Smooth muscle cell (in vitro differentiated cells): Measurements from ENCODE around the gene ABCA13. TPM values are rescaled to one million over a fixed set of nuclear protein-coding genes. Genes with fewer than 3 reads are reported as not detected.

Source experiments
- DNase-seq: peaks from one replicate; lab custom pipeline; 2025; ENCODE audit not compliant: unreplicated experiment; lab: John Stamatoyannopoulos, UW
- H2AFZ ChIP-seq: fragments of 200-600 bp; sonication (generic); 2 replicates; pipeline ENCODE4 v1.6.0; 2016; ENCODE audit warnings: antibody characterized with exemption, low read depth, mild to moderate bottlenecking
- H3F3A ChIP-seq: fragments of 200-600 bp; sonication (generic); 2 replicates; pipeline ENCODE4 v1.6.0; 2017; ENCODE audit warnings: antibody characterized with exemption, low read depth
- H3K27ac ChIP-seq: fragments of 200-600 bp; sonication (generic); 2 replicates; pipeline ENCODE4 v1.5.1; 2016; ENCODE audit warnings: low read depth, mild to moderate bottlenecking
- H3K27me3 ChIP-seq: fragments of 200-600 bp; sonication (generic); 2 replicates; pipeline ENCODE4 v1.6.1; 2016; ENCODE audit warnings: low read depth, mild to moderate bottlenecking
- H3K36me3 ChIP-seq: fragments of 200-600 bp; sonication (generic); 2 replicates; pipeline ENCODE4 v1.5.1; 2016; ENCODE audit warnings: low read depth
- H3K4me1 ChIP-seq: fragments of 200-600 bp; sonication (generic); 2 replicates; pipeline ENCODE4 v1.5.1; 2016; ENCODE audit warnings: low read depth
- H3K4me2 ChIP-seq: fragments of 200-600 bp; sonication (generic); 2 replicates; pipeline ENCODE4 v1.6.0; 2016; ENCODE audit warnings: mild to moderate bottlenecking
- H3K4me3 ChIP-seq: fragments of 200-600 bp; sonication (generic); 2 replicates; pipeline ENCODE4 v1.5.1; 2016; ENCODE audit warnings: mild to moderate bottlenecking
- H3K79me2 ChIP-seq: fragments of 200-600 bp; sonication (generic); 2 replicates; pipeline ENCODE4 v1.6.0; 2016; ENCODE audit warnings: low read depth, mild to moderate bottlenecking
- H3K9ac ChIP-seq: fragments of 200-600 bp; sonication (generic); 2 replicates; pipeline ENCODE4 v1.6.0; 2016; ENCODE audit warnings: low read depth
- H3K9me3 ChIP-seq: fragments of 200-600 bp; sonication (generic); replicated peaks from 2 replicates; pipeline ENCODE4 v1.5.1; 2016; ENCODE audit warnings: low read depth
- H4K20me1 ChIP-seq: fragments of 200-600 bp; sonication (generic); 2 replicates; pipeline ENCODE4 v1.6.0; 2016; ENCODE audit warnings: low read depth
- WGBS: methylation state at CpG from one replicate; pipeline ENCODE4 v1.1.7; 2016; ENCODE audit warnings: low lambda C conversion rate; 5-methylcytosine and 5-hydroxymethylcytosine counted together
- polyA plus RNA-seq: library from polyadenylated mRNA; unstranded; fragments of >200 nt; fragmentation: Nextera tagmentation; extraction: Ambion mirVana; gene quantifications from 2 replicates; pipeline ENCODE4 v1.2.1, GENCODE V29; 2016
- total RNA-seq: library from RNA; depleted of rRNA; stranded (reverse); fragments of >200 nt; gene quantifications from 2 replicates; pipeline ENCODE4 v1.2.3, GENCODE V29; 2014
- TF ChIP-seq, protein P1 (sequence below): fragments of 200-600 bp; sonication (generic); IDR thresholded peaks from 2 replicates; pipeline ENCODE4 v1.5.1; 2017; ENCODE audit warnings: borderline replicate concordance, mild to moderate bottlenecking, antibody characterized with exemption; ENCODE audit not compliant: insufficient read depth, poor library complexity, severe bottlenecking

The ABCA13 gene
- total and polyA plus RNA-seq, 2 experiments from 2014 or later: not detected

DNA sequence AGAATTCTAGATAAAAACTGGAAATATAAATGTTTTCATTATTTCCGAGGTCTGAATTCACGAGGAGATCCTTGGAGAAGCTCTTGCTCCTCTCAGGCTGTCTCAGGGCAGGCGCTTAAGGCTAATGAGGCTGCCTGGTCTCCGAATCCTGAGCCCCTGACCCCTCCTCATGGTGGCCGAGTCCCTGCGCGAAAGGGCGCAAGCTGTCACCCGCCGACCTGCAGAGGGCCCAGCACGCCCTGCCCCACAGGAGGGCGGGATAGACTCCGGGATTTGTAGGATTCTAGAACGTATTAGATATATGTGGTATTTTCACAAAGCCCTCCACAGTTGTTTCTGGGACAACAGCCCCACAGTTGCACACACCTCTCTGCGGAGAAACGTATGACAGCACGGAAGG, 284.1 kb downstream of the ABCA13 start:
- WGBS: 97% methylated on average over 17 of the region's 17 CpGs
- Histone ChIP-seq H3K79me2 (no peaks in the 10 kb centered on the region), H3K27ac (no peak overlapping the region), H3K4me3 (no peak overlapping the region), H3K4me1 (no peaks in the 10 kb centered on the region), H3F3A (no peaks in the 10 kb centered on the region), H3K27me3 (no peaks in the 10 kb centered on the region), H3K9ac (no peak overlapping the region), H3K36me3 (no peaks in the 10 kb centered on the region), H4K20me1 (no peaks in the 10 kb centered on the region), H2AFZ (no peak overlapping the region), H3K4me2 (no peak overlapping the region), H3K9me3 (no peaks in the 10 kb centered on the region)
- TF ChIP-seq, protein P1, sequence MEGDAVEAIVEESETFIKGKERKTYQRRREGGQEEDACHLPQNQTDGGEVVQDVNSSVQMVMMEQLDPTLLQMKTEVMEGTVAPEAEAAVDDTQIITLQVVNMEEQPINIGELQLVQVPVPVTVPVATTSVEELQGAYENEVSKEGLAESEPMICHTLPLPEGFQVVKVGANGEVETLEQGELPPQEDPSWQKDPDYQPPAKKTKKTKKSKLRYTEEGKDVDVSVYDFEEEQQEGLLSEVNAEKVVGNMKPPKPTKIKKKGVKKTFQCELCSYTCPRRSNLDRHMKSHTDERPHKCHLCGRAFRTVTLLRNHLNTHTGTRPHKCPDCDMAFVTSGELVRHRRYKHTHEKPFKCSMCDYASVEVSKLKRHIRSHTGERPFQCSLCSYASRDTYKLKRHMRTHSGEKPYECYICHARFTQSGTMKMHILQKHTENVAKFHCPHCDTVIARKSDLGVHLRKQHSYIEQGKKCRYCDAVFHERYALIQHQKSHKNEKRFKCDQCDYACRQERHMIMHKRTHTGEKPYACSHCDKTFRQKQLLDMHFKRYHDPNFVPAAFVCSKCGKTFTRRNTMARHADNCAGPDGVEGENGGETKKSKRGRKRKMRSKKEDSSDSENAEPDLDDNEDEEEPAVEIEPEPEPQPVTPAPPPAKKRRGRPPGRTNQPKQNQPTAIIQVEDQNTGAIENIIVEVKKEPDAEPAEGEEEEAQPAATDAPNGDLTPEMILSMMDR: no peak
- DNase-seq: no peak

DNA sequence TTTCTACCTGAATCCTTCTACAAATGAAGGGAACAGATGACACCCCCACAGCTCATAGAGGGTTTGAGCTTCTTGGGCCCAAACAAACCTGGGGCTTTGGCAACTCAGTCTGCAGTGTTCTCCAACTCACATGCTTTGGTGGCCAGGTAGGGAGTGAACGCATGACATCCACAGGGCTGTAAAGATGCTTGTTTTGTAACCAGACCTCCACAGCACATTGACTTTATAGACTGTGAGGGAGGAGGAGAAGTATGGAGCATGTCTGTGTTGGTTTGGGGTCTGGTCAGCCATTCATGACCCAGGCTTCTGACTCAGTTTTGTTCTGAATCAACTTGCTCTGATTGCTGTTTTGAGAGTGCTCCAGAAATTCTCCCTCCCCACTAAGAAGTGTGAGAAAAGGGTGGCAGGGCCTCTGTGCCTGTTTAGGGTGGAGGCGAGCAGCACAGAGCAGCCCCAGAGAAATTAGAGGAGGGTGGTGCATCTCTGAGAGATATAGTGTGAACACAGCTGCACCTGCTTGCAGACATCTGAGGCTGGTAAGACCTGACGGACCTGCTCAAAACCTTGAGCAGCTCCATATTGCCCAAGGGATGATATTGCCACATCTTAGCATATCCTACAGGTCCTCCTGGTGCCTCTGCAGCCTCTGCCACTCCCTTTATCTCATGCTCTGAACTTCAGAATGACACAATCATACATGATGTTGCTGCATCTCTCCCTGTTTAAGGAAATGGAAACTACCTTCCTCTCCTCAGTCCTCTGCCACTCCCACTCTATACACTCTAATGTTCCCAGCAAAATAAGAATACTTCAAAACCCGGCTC, 287.7 kb downstream of the ABCA13 start:
- H3K27ac ChIP-seq: no peak overlapping the region
- H3K4me1 ChIP-seq: no peaks in the 10 kb centered on the region
- TF ChIP-seq, protein P1: no peak
- H3K9me3 ChIP-seq: no peaks in the 10 kb centered on the region
- no peaks in the 10 kb centered on the region for H3F3A ChIP-seq
- no peaks in the 10 kb centered on the region for H3K36me3 ChIP-seq
- 87% methylated on average over 4 of the region's 4 CpGs for WGBS
- no peaks in the 10 kb centered on the region for H3K79me2 ChIP-seq
- H3K4me2 ChIP-seq: no peak overlapping the region
- no peaks in the 10 kb centered on the region for H4K20me1 ChIP-seq
- no peak overlapping the region for H2AFZ ChIP-seq
- no peaks in the 10 kb centered on the region for H3K27me3 ChIP-seq
- no peak for DNase-seq
- no peak overlapping the region for H3K4me3 ChIP-seq
- H3K9ac ChIP-seq: no peak overlapping the region

DNA sequence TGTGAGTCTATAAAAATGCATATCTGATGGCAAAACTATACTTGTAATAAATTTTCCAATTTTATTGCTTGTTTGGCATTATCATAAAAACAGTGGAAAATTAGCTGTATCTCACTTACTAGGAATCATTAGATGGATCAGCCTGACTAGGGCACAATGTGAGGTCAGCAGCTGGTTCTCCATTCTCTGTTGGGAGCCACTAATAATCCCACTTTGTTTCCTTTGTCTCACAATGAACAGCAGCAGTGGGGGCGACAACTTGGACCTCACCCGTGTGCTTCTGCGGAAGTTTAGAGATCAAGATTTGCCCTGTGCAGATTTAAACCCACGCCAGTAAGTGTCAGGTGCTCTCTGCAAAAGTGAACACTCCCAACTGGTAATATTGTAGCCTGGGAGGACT, 295.5 kb downstream of the ABCA13 start:
- Histone ChIP-seq H3K4me3 (no peak overlapping the region), H3K27me3 (no peaks in the 10 kb centered on the region), H3K79me2 (no peaks in the 10 kb centered on the region), H3K4me1 (no peaks in the 10 kb centered on the region), H3F3A (no peaks in the 10 kb centered on the region), H3K4me2 (no peak overlapping the region), H4K20me1 (no peaks in the 10 kb centered on the region), H2AFZ (no peak overlapping the region), H3K27ac (no peak overlapping the region), H3K9me3 (no peaks in the 10 kb centered on the region), H3K9ac (no peak overlapping the region), H3K36me3 (no peaks in the 10 kb centered on the region)
- no peak for DNase-seq
- WGBS: 88% methylated on average over 4 of the region's 4 CpGs
- TF ChIP-seq, protein P1: no peak

DNA sequence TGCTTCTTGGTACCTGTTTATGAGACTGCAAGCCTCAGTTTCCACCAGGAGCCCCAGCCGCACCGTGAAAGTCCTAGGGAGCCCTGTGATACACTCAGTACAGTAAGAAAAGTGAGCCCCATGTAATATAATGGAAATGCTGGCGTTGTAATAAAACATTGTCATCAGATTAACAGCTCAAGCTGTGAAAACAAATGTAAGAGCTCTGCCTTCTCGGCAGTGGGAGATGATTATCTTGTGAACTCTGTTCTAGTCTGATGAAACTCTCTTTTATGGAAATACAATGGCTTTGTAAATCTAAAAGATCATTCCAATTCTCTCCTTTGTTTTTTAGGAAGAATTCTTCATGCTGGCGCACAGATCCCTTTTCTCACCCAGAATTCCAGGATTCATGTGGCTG, 299.9 kb downstream of the ABCA13 start:
- peaks cover 12% of the 10 kb centered on the region for H3K4me1 ChIP-seq
- 68% methylated on average over 5 of the region's 5 CpGs for WGBS
- H3F3A ChIP-seq: no peaks in the 10 kb centered on the region
- H4K20me1 ChIP-seq: no peaks in the 10 kb centered on the region
- H3K27me3 ChIP-seq: no peaks in the 10 kb centered on the region
- no peak overlapping the region for H3K4me2 ChIP-seq
- no peaks in the 10 kb centered on the region for H3K36me3 ChIP-seq
- TF ChIP-seq, protein P1: no peak
- no peak overlapping the region for H3K4me3 ChIP-seq
- H3K9me3 ChIP-seq: no peaks in the 10 kb centered on the region
- no peak overlapping the region for H3K27ac ChIP-seq
- DNase-seq: no peak
- no peak overlapping the region for H2AFZ ChIP-seq
- no peaks in the 10 kb centered on the region for H3K79me2 ChIP-seq
- no peak overlapping the region for H3K9ac ChIP-seq
